OCI-LY1 (cell line): ENCODE measurements around the gene UNC13A.
A peak's percentile ranks its signal among the peaks of the same experiment; 100 is the strongest.

ENCODE experiments used
- H2AFZ ChIP-seq: fragments of 200-600 bp; sonication (generic), shearing (Covaris generic); 2 replicates; pipeline ENCODE4 v1.6.0; 2014; ENCODE audit warnings: antibody characterized with exemption, mild to moderate bottlenecking, low read length
- H3F3A ChIP-seq: fragments of 200-600 bp; sonication (generic), shearing (Covaris generic); 2 replicates; pipeline ENCODE4 v1.6.0; 2014; ENCODE audit warnings: mild to moderate bottlenecking, antibody characterized with exemption, low read length, moderate library complexity; ENCODE audit not compliant: insufficient read depth
- H3K27ac ChIP-seq: fragments of 200-600 bp; sonication (generic); 2 replicates; pipeline ENCODE4 v1.5.1; 2014; ENCODE audit warnings: low read length, mixed run types, mild to moderate bottlenecking, low read depth; ENCODE audit not compliant: poor library complexity, severe bottlenecking
- H3K27me3 ChIP-seq: fragments of 200-600 bp; sonication (generic); 2 replicates; pipeline ENCODE4 v1.6.0; 2014; ENCODE audit warnings: antibody characterized with exemption, mild to moderate bottlenecking, low read length, moderate library complexity; ENCODE audit not compliant: insufficient read depth
- H3K36me3 ChIP-seq: fragments of 200-600 bp; sonication (generic); 2 replicates; pipeline ENCODE4 v1.6.1; 2014; ENCODE audit warnings: mild to moderate bottlenecking, antibody characterized with exemption, low read length, moderate library complexity, mixed read lengths; ENCODE audit not compliant: insufficient read depth
- H3K4me1 ChIP-seq: fragments of 200-600 bp; sonication (generic); 2 replicates; pipeline ENCODE4 v1.5.1; 2014; ENCODE audit warnings: mild to moderate bottlenecking, low read length, moderate library complexity; ENCODE audit not compliant: insufficient read depth, severe bottlenecking
- H3K4me2 ChIP-seq: fragments of 200-600 bp; sonication (generic), shearing (Covaris generic); 2 replicates; pipeline ENCODE4 v1.6.1; 2014; ENCODE audit warnings: low read length
- H3K4me3 ChIP-seq: fragments of 200-600 bp; sonication (generic); 2 replicates; pipeline ENCODE4 v1.5.1; 2014; ENCODE audit warnings: low read length, low read depth, mild to moderate bottlenecking, mixed read lengths; ENCODE audit not compliant: poor library complexity, severe bottlenecking
- H3K79me2 ChIP-seq: fragments of 200-600 bp; shearing (Covaris generic); 2 replicates; pipeline ENCODE4 v1.6.1; 2016; ENCODE audit warnings: mixed run types, low read length, mixed read lengths; ENCODE audit not compliant: insufficient read depth
- H3K9ac ChIP-seq: fragments of 200-600 bp; sonication (generic), shearing (Covaris generic); 2 replicates; pipeline ENCODE4 v1.6.1; 2014; ENCODE audit warnings: mild to moderate bottlenecking, low read length, mixed read lengths
- H3K9me2 ChIP-seq: fragments of 200-600 bp; sonication (generic), shearing (Covaris generic); 2 replicates; pipeline ENCODE4 v1.6.1; 2014; ENCODE audit warnings: low read depth, mild to moderate bottlenecking, low read length, mixed read lengths
- H3K9me3 ChIP-seq: fragments of 200-600 bp; shearing (Covaris generic); 2 replicates; pipeline ENCODE4 v1.6.1; 2014; ENCODE audit warnings: low read length, mixed read lengths
- H4K20me1 ChIP-seq: fragments of 200-600 bp; sonication (generic), shearing (Covaris generic); 2 replicates; pipeline ENCODE4 v1.6.0; 2016; ENCODE audit warnings: mild to moderate bottlenecking, low read length; ENCODE audit not compliant: insufficient read depth
- EZH2 ChIP-seq: fragments of 200-600 bp; sonication (generic), shearing (Covaris generic); IDR thresholded peaks from 2 replicates; pipeline ENCODE4 v1.8.0; 2017; ENCODE audit warnings: borderline replicate concordance, mixed run types, mild to moderate bottlenecking, antibody characterized with exemption, low read length, moderate library complexity, mixed read lengths
- TF ChIP-seq, protein P1 (sequence below): fragments of 200-600 bp; sonication (generic), shearing (Covaris generic); IDR thresholded peaks from 2 replicates; pipeline ENCODE4 v1.5.1; 2017; ENCODE audit warnings: mild to moderate bottlenecking, antibody characterized with exemption, low read length, moderate library complexity, mixed read lengths

UNC13A gene

DNA sequence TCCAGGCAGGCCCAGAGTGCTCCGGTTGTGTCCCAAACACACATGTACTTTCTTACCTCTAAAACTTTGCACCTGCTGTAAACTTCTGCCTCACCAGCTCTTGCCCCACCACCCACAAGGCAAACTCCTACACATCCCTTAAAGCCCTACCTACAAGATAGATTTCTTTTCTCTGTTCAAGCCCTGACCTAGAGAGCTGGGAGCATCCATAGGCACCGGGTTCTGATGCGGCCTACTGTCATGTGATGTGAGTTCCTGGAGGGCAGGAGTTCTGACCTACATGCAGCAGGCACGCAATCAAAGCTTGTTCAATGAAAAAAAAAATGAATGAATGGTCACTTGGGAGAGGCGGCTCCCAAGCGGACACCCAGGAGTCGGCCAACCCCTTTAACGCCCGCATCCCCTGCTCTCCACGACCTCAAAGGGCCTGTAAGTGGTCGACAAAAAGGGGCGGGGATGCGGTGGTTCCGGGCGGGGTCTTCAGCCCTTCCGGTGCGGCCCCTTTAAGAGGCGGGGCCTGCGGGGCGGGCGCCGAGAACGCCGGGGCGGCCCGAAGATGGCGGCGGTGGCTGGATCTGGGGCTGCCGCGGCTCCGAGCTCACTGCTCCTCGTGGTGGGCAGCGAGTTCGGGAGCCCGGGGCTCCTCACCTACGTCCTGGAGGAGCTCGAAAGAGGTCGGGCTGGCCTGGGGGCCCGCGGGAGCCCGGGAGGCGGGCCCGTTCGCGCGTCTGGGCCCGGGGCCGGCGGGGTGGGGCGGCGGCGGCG, 31.0 kb upstream of the UNC13A start, which contains the start of gene MAP1S:
Gene MAP1S (plus strand): TSS at position 534 of the 765 bp plus-strand sequence. CDS start 23 bp downstream, at position 557.
- Histone ChIP-seq H3K36me3 (0 out of 2 replicates have a peak, but pooled peaks cover under 1% of the 10 kb centered on the region), H3K27ac (no peak within 1 kb of the TSS), H3K9me2 (no peaks in the 10 kb centered on the region), H3K79me2 (peaks cover 9% of the 10 kb centered on the region), H3K9me3 (no peaks in the 10 kb centered on the region), H3K4me3 (peak within 1 kb of the TSS; percentile 97), H2AFZ (0 out of 2 replicates have a peak within 1 kb of the TSS, but pooled peaks have one; percentile 8), H4K20me1 (no peaks in the 10 kb centered on the region), H3K9ac (peak within 1 kb of the TSS; percentile 88), H3K4me1 (peaks cover 23% of the 10 kb centered on the region), H3K27me3 (no peaks in the 10 kb centered on the region), H3K4me2 (peak within 1 kb of the TSS; percentile 99), H3F3A (no peaks in the 10 kb centered on the region)
- no peak for TF ChIP-seq EZH2

DNA sequence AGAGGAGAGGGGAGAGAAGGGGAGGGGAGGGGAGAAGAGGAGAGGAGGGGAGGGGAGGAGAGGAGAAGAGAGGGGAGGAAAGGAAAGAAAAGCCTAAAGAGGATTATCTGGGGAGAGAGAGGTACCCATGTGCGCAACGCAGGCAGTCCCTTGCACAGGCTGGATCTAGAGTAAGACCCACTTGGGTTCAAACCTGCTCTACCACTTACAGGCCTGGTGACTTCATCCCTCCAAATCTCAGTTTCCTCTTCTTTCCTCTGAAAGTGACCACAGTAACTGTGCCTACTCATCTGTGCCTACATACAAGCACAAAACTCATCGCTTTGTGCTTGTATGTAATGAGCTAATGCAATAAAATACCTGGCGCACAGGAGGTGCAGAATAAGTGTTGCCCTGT, 30.4 kb upstream of the UNC13A start:
- no peaks in the 10 kb centered on the region for H3K27me3 ChIP-seq
- no peaks in the 10 kb centered on the region for H3K9me3 ChIP-seq
- H3K4me1 ChIP-seq: peaks cover 23% of the 10 kb centered on the region
- H4K20me1 ChIP-seq: no peaks in the 10 kb centered on the region
- H3F3A ChIP-seq: no peaks in the 10 kb centered on the region
- H3K9me2 ChIP-seq: no peaks in the 10 kb centered on the region
- no peak overlapping the region for H2AFZ ChIP-seq
- H3K9ac ChIP-seq: no peak overlapping the region; the same call in 1 of the 2 replicates
- H3K4me3 ChIP-seq: peak overlapping the region; percentile 97
- no peaks in the 10 kb centered on the region for H3K36me3 ChIP-seq
- H3K79me2 ChIP-seq: peaks cover 9% of the 10 kb centered on the region
- H3K4me2 ChIP-seq: peak overlapping the region; percentile 57
- H3K27ac ChIP-seq: no peak overlapping the region
- TF ChIP-seq EZH2: no peak
- TF ChIP-seq, protein P1, sequence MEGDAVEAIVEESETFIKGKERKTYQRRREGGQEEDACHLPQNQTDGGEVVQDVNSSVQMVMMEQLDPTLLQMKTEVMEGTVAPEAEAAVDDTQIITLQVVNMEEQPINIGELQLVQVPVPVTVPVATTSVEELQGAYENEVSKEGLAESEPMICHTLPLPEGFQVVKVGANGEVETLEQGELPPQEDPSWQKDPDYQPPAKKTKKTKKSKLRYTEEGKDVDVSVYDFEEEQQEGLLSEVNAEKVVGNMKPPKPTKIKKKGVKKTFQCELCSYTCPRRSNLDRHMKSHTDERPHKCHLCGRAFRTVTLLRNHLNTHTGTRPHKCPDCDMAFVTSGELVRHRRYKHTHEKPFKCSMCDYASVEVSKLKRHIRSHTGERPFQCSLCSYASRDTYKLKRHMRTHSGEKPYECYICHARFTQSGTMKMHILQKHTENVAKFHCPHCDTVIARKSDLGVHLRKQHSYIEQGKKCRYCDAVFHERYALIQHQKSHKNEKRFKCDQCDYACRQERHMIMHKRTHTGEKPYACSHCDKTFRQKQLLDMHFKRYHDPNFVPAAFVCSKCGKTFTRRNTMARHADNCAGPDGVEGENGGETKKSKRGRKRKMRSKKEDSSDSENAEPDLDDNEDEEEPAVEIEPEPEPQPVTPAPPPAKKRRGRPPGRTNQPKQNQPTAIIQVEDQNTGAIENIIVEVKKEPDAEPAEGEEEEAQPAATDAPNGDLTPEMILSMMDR: no peak

DNA sequence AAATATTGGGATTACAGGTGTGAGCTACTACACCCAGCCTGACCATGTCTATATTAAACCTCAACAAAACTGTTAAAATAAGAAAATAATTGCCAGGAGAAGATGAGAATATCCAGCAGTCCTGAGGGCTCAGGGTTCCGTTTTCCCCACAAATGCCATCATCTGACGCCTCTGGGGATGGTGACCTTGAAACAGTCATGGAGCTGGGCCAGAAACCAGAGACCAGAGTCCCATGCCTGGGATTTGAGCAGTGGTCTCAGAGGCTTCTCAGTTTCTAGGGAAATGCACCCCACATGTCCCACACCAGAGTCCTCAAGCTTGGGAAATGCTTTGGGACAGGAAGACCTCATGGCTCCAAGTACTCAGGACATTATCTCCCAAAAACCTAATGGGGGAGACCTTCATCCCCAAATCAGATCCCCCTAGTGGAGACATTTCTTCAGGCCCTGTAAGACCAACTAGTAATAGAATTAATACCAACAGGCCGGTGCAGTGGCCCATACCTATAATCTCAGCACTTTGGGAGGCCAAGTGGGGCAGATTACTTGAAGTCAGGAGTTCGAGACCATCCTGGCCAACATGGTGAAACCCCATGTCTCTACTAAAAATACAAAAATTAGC, 28.3 kb upstream of the UNC13A start:
- no peak for TF ChIP-seq EZH2
- TF ChIP-seq, protein P1: peak; percentile 25; the same call in 1 of the 2 replicates
- Histone ChIP-seq H3K9me3 (no peaks in the 10 kb centered on the region), H3K4me2 (no peak overlapping the region), H3F3A (no peaks in the 10 kb centered on the region), H3K27me3 (no peaks in the 10 kb centered on the region), H3K4me1 (peaks cover 23% of the 10 kb centered on the region), H4K20me1 (no peaks in the 10 kb centered on the region), H2AFZ (no peak overlapping the region), H3K9ac (no peak overlapping the region), H3K27ac (no peak overlapping the region), H3K9me2 (no peaks in the 10 kb centered on the region), H3K79me2 (peaks cover 9% of the 10 kb centered on the region), H3K36me3 (no peaks in the 10 kb centered on the region), H3K4me3 (no peak overlapping the region)
